HUDEP-2 (cell line): ENCODE data around the gene ARSJ.
"Not testable (repeated sequence)": the region's sequence is repeated elsewhere in the genome, so short reads cannot be mapped to it uniquely, and the experiment has no call there.

Experiments used
- DNase-seq, 76 experiments: peaks; one replicate each; lab custom pipeline; 2025; ENCODE audit not compliant: unreplicated experiment in 76 of 76; lab: John Stamatoyannopoulos, UW

Gene ARSJ

DNA sequence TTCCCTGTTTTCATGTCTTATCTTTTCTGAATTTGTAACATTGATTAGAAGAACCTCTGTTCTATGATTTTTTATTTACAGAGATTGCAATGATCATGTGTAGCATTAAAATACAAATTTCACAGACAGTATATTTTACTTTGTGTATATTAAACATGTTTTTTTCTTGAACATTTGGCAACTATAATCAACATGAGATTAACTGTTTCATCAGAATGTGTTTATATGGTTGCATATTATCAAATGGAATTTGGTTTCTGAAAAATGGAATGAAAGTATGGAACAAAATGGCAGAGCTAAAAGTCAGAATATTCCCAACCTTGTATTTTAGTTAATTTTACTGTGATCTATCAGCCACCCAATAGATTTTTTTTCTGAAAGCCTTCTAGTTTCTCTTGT lies 19.9 kb downstream of the ARSJ start:
- DNase-seq: no peak

DNA sequence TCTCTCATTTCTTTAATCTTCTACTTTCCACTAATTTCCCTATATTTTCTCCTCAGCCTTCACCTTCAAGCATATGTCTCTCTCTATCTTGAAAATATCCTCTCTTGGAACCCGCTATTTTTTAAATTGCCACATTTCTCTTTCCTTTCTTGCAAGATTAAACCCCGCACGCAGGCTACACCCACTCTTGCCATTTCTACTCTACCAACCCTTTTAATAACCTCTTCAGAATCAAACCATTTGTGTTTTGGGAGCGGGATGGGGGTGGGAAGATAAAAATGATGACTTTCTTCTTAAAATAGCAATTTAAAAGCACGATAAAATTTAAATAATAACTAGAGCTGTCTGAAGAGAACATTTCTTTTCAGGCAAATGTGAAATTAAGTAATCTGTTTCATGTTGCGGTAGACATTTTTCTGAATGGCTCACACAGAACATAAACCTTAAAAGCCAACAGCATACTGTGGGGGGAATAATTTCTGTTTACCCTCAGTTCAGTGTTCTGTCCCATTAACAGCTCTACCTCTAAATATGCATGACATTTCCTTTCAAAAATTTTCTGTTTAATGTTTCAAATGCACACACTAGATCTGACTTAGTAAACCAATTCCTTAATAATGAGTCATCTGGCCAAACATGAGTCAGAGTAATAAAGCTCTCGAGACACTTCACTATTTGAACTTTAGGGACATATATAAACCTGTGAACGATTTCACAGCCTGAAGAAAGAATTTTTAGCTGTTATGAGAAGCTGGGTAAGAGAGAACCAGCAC lies 20.5 kb downstream of the ARSJ start:
- DNase-seq: no peak

DNA sequence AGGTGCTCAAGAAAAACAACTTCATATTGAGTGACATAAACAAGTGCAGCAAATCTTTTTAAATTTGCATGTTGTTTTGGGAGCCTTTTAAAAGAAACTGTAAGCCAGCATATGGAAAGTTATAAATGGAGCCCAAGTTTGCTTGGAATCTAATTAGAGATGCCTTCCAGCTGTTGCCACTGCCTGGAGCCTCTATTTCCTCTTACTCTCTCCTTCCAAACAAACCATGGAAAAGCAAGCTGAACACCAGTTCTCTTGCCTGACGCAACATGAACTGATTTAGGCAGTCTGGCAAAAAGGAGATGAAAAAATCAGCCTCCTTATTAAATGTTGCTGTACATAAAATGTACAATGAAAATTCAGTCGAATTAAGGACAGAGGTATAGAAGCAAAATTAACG lies 21.5 kb downstream of the ARSJ start:
- DNase-seq: no peak

DNA sequence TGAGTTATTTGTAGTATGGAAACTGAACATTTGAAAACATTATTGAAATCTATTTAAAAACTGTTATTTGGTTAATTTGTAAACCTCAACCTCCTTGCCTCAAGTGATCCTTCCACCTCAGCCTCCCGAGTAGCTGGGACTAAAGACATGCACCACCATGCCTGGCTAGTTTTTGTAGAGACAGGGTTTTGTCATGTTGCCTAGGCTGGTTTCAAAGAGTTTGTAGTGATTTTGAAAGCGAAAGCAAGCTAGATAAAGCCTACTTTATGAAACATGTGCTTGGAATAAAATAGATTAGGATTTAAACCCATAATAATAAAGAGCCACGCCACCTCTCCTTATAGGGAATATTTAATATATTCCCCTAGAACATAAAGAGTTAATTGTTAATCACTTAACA lies 23.5 kb downstream of the ARSJ start:
- DNase-seq: no peak

DNA sequence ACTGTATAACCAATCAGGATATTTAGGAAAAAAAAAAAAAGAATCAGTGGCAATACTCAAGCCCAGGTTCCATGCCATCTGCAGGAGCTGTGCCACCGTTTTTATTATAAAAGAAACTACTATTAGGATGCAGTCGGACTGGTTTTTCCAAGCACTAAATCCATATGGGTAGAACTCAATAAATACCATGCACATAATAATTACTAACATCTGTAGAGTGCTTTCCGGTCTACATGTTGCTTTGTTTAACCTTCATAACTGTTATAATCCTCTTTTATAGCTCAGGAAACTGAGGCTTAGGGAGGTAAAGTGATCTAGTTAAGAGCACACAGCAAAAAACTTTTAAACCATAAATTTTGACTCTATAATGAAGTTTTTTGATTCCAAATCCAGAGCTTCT lies 24.0 kb downstream of the ARSJ start:
- no peak for DNase-seq

DNA sequence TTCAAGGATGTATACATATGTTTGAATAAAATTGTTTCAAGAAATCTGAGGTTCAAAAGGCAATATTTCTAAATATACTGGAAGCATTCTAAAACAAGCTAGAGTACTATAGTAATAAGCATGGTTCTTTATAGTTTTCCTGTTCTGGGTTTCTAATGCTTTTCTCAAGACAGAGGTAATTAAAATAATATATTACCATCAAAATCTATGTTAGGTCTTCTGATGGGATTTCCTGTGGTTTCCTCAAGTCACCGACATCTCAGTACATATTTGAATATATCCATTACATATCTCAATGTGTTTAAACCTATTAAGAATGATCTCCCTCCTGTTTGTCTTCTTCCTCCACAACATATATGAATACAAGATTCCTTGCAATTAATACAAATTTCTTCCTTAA lies 25.6 kb downstream of the ARSJ start:
- no peak for DNase-seq

DNA sequence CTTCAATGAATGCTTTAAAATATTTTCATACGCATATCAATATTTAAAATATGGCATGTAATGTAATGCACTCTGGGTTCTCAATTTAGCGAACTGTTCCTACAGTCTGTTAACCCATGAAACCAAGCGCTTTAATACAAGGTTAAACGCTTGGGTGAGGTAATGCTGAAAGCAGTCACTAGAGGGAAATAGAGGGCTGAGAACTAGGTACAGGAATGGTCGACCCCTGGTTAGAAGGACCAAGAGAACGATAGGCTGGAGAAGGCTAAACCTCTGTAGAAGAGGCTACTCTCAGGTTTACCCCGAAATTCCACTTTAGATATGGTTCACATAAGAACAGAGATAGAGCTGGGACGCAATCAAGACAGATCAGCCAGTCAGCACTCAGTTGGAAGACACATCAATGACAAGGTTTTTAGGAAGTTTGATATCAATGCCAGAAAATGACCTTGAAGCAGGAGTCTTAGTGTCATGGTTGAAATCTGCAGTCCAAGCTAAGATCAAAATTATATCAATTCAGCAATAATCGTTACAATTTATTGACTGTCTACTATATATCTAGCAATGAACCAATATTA lies 26.9 kb downstream of the ARSJ start:
- peak in 3 of 76 experiments; percentile 0 to 3 (median 2) for DNase-seq

DNA sequence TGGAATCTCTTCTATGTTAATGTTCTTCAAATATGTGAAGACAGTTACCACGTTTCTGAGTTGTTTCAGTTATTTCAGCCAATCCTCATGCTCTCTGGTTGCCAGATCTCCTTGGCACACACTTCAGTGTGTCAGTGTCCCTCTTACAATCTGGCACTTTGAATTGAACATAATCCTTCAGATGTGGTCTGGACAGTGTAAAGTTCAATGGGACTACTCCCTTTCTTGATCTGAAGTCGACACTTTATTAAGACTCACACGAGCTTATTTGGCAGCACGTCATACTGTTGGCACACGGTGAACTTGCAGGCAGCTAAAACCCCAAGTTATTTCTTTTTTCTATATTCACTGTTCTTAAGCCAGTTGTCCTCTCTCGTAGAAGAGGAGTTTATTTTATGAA lies 28.2 kb downstream of the ARSJ start:
- DNase-seq: no peak

DNA sequence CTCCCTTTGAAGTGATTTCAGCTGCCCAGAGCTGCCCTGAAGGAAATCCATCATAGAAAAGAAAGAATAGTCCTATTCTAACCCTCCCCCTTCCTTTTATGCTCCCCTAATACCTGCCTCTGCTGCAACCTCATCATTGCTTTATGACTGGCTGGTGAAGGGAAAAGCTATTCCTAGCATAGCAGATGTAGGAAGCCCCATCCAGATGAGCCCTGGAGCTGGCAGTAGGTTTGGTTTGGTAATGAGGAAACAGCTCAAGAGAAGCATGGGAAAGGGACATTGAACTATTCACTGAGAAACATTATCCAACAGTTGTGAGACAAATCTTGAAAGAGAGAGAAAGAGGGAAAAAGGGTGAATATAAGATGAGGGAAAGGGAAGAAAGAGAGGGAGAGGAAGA lies 29.2 kb downstream of the ARSJ start:
- no peak for DNase-seq

DNA sequence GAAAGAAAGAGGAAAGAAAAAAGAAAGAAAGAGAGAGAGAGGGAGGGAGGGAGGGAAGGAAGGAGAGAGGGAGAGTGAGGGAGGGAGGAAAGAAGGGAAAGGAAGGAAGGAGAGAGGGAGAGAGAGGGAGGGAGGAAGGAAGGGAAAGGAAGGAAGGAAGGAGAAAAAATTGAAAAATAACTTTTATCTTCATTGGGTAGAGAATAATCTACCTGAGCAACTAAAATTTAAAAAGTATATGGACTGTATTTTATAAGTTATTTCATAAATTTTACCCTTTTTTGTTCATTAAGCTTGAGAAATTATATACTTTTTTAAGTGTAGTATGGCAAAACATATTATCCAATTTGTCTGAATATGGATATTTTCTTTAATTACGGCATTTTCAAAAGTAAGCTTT lies 32.0 kb downstream of the ARSJ start:
- DNase-seq: no peak

DNA sequence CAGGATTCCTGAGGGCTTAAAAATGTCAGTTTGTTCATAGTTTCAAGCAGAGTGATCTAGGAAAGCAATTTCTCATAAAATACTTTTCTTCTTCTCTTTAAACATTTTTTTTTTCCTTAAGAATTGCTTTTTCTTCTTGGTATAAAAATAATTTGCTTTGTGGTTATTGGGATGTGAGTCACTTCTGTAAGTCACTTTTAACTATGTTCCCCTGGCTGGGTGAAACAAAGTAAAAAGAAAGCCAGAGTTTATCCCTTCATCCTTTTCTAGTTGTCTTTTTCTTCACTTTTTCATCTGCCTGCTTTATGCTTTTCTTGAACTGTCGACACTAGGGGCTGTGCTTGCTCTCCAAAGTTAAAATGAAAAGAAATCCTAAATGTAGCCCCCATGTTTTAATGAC lies 33.5 kb downstream of the ARSJ start:
- DNase-seq: no peak

DNA sequence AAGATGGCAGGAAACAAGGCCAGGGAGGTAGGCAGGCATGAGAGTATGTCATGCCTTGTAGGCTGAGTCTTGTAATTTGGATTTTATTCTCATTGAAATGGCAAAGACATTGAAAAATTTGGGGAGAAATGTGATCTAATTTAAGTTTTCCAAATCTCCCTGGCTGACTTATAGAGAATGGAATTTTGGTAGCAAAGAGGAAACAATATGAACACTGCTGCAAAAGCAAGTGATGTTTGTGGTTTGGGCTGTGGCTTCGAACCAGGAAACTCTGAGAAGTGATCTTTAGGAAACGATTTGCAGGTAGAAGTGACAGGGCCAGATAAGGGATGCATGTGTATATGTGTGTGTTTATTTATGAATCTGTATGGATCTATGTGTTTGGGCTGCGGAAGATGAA lies 35.6 kb downstream of the ARSJ start:
- no peak for DNase-seq

DNA sequence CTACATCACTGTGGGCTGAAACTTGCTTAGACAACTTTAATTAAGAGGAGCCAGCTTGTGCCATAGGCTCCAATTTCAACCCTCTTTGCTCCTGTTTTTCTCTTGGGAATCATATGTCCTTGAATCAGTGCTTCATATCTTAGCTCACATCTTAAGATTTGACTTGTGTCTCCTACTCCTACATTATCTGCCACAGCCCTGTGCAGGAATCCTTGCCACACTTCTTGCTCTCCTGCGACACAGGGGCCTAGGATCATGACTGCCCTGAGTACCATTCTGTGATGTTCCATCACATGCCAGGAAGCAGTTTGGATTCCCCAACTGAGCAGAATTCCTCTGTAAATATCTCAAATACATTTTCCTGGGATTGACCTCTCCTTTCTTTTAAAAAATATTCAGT lies 36.4 kb downstream of the ARSJ start:
- no peak for DNase-seq

DNA sequence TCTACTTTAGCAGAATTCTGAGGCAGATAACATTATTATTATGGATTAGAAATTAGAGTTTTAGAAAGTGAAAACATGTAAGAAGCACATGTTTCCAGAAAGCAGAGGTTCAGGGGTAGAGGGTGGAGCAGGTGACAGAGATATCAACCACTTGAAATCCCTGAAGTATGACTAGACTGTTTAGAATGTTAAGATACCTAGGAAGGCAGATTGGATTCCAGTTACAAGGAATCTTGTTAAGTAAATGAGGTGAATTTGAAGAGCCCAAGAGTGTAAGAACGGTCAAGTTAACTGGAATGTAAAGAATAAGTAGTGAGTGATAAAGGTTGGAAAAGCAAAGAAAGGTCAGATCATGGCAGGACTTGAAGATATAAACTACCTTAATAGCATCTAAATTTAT lies 37.6 kb downstream of the ARSJ start:
- DNase-seq: no peak

DNA sequence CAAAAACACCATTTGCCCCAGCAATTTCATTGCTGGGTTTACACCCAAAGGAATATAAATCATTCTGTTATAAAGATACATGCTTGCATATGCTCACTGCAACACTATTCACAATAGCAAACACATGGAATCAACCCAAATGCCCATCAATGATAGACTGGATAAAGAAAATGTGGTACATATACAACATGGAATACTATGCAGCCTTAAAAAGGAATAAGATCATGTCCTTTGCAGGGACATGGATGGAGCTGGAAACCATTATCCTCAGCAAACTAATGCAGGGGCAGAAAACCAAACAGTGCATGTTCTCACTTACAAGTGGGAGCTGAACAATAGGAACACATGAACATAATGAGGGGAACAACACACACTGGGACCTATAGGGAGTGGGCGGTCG lies 39.3 kb downstream of the ARSJ start:
- DNase-seq: not testable (repeated sequence)

DNA sequence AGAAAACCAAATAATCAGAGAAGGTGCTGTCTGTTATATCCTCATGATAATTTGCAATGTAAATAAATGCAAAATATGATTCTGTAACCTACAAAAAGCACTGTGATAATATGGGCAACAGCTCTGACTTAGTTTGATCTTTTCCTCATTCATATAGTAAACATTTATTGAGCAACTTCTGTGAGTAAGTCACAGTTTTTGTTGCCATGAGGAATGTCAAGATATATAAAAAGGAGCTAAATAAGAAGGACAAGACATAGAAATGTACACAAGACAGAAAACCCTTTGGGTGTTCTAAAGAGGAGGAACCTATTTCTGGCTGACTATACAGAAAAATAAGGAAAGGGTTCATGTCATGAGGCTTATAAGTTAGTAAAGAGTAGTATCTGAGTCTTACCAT lies 44.3 kb downstream of the ARSJ start:
- no peak for DNase-seq

DNA sequence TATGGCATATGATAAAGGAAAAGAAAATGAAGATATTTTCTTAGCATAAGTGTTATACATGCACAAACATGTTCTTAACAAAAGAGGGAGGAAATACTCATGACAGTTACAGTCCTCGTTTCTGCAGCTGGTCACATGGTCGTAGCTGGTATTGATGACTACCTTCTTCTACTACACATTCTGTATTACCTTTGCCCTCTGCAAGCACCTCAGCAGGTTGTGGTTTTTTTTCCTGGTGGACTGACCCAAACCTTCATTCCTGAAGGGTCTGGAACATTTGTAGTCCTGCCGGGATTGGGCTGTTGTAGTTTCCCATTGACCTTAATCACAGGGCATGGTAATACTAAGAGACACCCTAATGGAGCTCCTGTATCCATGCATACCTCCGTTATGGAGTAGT lies 54.7 kb downstream of the ARSJ start:
- not testable (repeated sequence) for DNase-seq

DNA sequence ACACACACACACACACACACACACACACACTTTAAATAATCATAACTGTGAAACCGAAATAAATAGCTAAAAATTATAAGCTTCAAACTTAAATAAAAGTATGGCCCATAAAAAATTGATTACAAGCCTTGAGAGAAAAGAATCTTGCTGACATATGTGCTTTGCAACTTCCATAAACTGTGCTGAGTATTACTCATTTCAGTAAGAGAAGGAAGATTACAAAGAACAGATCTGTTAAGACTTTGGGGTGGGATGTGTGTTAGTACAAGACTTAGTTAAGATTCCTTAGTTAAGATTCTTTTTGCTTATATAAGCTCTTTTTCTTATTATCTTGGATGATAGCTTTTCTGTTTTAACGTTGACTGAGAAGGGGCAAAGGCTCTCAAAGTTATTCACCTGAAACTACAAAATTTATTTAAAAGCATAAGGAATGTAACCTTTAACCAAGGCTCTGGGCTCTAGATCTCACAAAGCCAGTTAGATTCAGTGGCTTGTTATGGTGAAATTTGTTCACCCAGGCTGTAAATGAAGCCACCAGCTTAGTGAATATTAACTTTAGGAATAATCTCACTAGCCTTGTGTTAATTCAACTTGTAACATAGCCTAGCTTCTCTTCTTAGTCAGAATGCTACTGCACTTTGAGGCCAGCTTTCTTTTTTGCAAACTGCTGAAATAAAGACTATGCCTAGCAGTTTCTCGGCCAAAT lies 58.2 kb downstream of the ARSJ start:
- DNase-seq: no peak

DNA sequence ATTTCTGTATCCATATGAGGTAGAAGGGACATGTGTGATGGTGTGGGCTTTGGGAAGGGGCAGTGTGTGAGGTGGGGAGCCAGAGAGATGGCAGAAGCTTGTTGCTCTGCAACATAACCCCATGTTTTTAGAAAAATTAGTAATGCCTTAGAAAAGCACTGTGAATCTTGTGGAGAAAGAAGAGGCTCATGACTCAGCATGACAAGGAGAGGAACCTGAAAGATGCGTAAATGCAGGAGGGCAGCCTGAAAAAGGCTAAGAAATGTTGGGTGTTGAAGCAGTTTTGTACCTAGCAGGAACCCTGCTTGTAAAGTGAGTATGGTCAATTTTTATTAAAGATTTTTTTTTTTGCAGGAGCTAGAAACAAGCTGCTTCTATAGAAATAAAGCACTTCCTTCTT lies 59.8 kb downstream of the ARSJ start:
- DNase-seq: no peak

DNA sequence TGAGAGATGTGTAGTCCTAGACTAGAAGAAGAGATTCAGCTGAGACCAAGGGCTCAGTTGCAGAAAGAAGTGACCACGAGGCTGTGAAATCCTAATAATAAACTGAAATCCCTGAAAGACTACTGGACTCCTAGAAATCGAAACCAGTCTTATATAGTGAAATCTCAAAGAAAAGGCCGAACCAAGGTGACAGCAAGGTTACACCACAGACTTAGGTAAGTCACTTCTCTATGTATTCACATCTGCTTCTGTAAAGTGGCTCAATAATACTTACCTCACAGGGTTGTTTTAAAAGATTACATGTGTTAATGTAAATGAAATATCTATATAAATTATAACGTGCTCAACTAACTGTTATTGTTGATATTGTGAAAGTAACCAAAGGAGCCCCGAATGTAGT lies 60.3 kb downstream of the ARSJ start:
- DNase-seq: no peak

DNA sequence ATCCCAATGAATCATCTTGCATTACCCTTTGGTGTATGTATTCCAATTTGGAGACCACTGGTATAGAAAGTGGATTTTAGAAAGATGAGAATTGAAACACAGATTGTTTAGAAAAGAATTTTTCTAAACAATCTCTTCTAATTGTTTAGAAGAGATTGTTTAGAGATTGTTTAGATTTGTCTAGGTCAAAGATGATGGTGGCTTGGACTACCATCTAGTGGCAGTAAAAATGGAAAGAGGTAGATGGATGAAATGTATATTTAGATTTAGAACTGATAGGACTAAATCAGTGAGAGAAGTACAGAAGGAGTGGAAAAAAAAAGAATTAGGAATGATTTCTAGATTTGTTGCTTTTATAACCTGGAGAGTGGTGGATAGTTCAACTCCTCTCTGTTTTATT lies 70.6 kb downstream of the ARSJ start:
- no peak for DNase-seq

DNA sequence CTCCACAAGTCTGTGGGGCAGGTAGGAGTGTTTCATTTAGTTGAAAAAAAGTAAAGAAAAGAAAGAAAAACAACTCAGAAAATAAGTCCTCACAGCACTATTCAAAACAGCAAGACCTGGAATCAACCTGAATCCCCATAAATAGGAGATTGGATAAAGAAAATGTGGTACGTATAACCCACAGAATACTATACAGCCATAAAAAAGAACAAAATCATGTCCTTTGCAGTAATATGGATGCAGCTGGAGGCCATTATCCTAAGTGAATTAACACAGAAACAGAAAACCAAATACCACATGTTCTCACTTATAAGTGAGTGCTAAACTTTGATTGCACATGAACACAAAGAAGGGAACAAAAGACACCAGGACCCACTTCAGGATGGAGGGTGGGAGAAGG lies 71.9 kb downstream of the ARSJ start:
- no peak for DNase-seq
